ENCODE results near the gene MIS12.

GRCh38 chr17:5486206-5487124 is at the start of gene MIS12:
- TF ChIP-seq CTCF (IDR thresholded peaks at IDR 0.05 in 4 of 5, conservative IDR thresholded peaks at IDR 0.05 in 1 of 5) (no peak), POLR2A (IDR thresholded peaks at IDR 0.05) (peak; percentile 80 to 84)
